Left renal cortex interstitium (tissue), 4 donors: Measurements from ENCODE around the gene TIPARP. TPM values are rescaled to one million over a fixed set of nuclear protein-coding genes. Genes with fewer than 3 reads are reported as not detected.

Source experiments
- DNase-seq, 4 donors: peaks; one replicate each; pipeline ENCODE4 v3.0.0-alpha.2; 2013; ENCODE audit warnings: low read depth in 4 of 4, low spot score in 2 of 4, missing footprints in 1 of 4
- polyA plus RNA-seq, 4 donors: library from polyadenylated mRNA; unstranded; fragments of 120-200 nt; gene quantifications; one replicate each; pipeline ENCODE4 v1.2.1, GENCODE V29; 2013; ENCODE audit not compliant: insufficient read length in 4 of 4

TIPARP gene
- polyA plus RNA-seq, 4 donors = 19.2 to 30.2 (median 22.5) TPM

DNA sequence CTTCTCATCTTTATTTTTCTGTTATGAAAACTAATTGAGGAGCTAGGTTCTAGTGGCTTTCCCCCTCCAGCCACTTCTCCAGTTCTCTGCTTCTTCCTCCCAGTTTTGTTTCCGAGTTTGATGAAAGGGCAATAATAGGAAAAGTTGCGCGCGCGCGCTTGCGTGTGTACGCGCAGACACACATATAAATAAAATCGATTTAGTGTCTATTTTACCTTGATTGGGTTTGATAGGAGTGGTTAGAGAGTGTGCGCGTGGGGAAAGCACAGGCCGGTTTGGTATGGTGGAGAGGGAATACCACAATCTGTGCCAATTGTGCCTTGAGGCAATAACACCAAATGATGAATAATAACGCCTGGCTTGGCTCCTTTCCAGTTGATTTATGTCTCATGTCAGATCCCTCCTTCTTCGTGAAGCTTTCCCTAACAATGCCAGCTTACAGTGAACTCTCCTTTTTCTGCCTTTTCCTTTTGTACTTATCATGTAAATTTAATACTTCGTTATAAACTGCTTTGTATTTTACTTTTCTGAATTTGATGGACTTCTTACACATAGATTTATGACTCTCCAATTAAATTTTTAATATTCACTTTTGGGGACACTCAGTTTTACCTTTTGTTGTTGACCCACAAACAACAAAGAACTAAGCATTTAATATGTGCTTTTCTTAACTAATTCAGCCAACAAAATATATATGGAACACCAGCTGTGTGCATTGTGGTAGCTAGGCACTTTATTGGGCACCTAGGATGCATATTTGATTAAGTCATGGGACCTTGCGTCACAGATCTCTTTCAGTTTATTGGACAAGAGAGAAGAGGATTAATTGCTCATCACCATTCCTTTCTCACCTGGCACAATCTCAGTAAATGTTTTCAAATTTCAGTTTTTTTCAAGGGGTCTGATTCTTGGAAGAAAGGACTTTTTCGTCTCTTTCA is 1.7 kb downstream of the TIPARP start:
- DNase-seq = no peak

DNA sequence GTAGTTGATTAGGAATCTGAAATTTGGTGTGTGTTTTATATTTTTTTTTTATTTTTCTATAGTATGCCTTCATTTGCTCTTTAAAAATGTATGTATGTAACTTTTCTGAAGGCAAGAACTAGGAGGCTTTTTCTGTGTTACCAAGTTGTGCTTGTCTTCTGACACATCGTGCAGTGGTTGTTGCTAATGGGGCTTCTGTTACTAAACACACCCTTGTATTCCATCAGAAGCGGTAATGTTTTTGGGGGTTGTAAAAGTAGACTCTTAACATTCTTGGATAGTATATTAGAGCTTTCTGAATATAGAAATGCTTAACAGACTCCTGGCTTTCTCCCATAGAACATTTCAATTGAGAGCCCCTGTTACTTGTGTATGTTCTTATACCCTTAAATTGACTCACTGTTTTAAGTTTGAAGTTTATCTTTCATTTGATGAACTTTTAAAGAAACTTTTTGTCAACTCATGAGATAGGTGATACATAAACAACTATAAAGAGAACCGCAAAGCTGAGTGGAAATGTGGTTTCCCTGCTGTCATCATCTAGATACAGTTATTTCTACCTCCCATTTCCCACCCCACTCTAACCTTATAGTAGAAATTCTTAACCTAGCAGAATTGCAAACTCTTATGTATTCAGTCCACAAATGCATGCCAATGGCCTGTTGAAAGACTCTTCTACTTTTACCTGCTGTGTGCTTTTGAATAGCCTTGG is 2.5 kb downstream of the TIPARP start:
- no peak for DNase-seq

DNA sequence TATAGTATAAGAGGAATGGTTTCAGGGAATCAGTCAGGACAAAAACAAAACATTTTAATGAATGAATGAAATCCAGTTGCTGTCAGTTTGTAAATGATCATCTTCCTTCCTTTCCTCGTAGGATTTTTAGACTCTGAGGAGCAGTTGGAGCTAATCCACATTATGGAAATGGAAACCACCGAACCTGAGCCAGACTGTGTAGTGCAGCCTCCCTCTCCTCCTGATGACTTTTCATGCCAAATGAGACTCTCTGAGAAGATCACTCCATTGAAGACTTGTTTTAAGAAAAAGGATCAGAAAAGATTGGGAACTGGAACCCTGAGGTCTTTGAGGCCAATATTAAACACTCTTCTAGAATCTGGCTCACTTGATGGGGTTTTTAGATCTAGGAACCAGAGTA is 3.1 kb downstream of the TIPARP start:
- DNase-seq = no peak

DNA sequence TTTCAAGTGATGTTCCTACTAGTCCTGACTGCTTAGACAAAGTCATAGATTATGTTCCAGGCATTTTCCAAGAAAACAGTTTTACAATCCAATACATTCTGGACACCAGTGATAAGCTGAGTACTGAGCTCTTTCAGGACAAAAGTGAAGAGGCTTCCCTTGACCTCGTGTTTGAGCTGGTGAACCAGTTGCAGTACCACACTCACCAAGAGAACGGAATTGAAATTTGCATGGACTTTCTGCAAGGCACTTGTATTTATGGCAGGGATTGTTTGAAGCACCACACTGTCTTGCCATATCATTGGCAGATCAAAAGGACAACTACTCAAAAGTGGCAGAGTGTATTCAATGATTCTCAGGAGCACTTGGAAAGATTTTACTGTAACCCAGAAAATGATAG is 3.8 kb downstream of the TIPARP start:
- DNase-seq = no peak

DNA sequence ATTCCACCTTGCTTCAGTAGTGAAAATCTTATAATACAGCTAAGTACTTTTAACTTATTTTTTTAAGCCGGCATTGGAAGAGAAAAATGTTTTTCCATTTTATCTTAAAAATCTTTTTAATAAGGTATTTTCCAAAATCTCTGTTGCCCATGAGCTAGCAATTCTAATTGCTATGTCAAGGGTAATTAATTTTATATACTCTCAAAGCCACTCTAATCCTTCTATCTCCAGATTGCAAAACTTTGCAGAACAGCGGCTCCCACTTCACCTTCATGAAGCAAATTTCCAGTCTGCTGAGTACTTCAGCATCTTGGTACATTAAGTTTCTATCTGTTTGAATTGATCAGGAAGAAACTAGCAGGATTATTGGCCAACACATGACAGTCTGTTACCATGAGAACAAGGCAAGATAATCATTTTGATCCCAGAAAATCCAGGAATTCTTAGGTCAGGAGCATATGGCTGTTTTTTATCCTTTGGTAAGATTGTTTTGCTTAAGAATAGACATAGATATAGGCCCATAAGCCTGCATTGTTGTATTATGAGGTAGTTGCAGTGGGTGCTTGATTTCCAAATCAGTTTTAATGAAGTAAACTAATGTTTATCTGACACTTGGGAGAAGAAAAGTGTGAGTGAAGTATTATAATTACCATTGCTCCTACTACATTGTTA is 6.0 kb downstream of the TIPARP start:
- no peak for DNase-seq

DNA sequence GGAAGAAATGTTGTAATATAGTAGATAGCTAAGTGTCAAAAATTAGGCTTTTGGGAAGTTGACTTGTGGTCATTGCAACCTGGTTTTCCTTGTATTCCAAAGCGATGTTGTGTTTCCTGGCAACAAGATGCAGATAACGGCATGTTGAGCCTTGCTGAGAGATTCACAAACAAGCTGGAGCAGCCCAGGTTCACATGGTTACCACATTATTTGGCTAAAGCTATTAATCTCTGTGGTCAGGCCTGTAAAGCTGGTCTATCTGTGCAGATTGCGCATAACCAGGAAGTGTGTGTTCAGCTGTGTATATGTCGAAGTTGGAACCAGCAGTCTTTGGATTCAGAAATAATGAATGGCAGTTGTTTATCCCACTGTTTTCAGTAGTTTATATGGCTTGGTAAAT is 6.6 kb downstream of the TIPARP start:
- no peak for DNase-seq

DNA sequence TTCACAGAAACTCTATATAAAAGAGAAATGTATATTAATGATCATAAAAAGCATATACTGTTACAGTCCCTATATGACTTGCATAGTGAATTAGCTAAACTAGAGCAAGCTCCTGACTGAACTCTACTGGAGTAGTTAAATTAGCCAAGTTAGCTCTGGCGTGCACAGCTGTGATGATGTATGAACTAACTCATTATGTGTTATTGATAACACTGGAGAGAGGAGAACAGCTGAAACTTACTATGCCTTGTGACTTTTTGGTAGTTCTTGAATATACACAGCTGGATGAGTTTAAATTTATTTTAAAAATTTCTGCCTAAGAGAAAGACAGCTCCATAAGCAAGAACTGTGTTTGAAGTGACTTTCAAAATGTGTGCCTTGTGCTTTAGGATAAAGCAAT is 8.1 kb downstream of the TIPARP start:
- no peak for DNase-seq

DNA sequence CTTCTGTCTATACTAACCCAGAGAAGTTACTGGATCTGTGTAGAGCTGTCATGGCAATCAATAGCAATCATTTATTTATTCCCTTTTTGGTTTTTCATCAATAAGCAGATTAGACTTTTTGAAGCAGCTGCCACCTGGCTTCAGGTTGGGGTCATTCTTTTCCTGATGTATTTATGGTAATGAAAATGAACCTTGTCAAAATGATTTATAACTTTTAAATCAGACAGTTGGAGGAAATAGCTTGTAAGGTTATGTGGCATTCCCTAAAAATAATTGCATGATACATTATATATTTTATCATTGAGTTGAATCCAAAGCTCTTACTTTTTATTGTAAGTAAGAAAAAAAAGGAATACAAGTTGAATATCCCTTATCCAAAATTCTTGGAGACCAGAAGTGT is 8.6 kb downstream of the TIPARP start:
- no peak for DNase-seq

DNA sequence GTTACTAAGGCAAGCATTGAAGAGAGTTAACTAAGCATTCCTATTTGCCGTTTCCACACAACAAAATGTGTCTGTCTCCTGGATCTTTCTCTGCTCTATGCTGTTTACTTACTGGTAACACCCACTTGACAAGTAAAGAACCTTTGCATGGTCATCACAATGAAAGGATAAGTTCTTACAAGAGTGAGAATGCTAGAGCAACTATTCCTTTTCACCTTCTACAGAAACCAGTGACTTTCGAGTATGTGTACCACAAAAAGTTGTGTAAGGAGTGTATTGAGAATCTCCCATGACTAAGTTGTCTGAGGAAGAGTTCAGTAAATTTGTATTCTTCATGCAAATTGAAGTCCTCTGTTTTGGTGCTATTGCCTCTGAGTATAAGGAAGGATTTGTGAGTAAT is 10.8 kb downstream of the TIPARP start:
- no peak for DNase-seq

DNA sequence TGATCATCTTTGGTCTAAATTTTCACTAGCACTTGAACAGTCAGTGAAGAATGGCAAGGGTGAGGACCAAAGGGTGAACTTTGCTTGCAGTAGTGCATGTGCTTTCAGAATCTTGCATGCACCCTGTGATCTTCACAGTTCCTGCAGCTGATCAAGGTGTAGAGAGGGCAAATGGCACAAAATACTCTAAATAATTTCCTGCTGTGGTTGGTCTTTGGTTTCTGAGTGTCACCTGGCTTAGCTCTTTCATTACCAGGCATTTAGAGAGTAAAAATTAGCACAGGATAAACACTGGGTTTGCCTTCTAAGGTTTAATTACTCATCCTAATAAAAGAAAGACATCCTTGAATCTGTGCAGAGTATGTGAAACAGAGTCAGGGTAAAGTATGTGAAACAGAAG is 11.4 kb downstream of the TIPARP start:
- DNase-seq = no peak

DNA sequence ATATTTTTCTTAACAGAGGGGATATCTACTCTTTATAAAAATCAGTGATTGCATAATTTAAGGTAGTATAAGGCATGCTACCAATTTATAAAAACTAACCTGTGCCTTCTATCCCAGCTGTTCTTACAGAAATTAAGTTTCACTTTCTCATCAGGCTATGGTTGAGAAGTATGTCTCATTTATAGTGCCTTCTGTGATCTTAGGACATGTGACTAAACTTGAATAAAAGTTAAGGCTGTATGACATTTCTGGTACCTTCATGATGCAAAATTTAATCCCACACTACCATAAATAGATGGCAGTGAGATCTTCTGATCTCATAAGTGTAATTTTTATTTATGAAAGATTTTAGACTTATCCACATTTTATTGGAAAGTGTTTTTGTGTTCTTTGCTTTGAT is 12.6 kb downstream of the TIPARP start:
- no peak for DNase-seq

DNA sequence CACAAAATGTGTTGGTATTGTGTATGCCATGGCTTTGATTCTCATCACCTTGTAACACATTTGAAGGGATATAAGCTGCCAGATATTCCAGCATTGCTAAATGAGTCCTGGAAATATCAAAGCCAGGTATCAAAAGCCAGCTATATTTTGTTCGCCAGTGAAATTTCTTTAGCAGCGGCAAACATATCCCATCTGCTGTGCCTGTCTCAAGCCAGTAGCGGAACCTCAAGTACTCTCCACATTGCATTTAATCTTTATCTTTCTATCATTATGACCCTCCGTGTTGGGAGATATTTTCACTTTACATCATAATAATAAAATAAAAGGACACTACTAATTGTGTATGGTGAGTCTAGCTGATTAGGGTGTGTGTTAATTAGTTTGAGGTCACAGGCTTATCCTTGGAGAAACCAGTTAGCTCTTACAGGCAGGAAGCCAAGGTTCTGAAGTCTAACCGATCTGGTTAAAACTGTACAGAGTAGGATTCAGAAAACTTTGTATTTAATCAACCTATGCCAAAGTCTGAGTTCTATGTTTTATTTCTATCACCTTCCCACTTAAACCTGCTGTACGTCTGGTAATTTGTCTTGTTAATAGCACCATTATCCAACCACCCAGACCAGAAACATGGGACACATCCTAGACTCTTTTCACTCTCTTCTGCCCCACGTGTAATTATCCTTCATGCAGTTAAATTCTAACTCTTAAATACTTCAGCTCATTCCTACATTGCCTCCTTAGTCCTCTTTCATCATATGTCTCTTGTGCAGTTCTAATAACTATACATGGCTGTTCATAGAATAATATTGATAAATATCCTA is 14.5 kb downstream of the TIPARP start:
- DNase-seq = no peak

DNA sequence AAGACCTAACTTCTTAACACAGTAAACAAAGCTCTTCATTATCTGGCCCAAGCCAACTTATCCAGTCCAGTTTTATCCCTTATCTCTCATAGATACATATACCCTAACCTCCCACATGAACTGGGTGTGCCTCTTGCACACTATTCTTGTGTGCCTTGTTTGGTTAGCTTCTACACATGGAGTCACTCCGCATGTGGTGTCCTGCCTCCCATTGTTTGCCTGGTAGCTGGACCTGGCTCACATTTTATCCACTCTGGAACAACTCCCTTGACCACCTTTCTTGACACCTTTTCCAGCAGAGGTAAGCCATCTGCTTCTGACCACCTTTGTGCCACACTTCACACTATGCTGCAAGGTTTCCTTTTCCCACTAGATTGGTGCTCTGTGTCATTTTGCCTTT is 15.2 kb downstream of the TIPARP start:
- no peak for DNase-seq

DNA sequence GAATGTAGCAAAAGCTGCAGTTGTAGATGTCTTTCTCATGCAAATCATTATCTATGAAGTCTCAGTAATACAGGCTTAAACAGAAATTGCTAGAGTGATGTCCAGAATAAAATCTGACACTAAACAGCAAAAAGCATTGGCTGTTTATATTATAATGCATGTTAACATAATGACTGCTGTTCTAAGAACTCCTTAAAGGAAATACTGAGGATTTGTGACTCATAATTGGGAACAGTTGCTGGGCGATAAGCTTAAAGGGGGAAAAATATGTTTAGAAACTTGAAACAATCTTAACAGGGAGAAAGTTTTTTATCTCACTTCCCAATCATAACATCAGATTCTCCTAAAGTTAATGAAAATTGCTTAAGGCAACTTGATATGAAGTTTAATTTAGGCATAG is 17.5 kb downstream of the TIPARP start:
- DNase-seq = no peak

DNA sequence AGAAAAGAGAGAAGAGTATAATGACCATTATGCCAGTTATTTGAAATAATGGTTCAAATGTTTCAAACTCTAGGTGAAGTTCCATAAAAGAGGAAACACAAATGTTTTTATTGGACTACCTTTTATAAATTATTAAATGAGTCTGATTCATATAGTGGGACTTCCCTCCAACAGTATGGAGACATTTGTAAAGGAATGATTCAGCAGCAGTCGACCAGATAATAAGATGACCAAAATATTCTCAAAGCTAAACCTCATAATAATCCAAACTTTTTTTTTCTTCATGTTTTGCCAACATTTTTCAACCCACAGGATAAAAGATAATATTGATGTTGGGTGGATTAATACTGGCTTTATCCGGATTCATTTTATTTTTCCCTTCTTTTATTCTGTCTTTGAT is 18.8 kb downstream of the TIPARP start:
- DNase-seq = no peak

DNA sequence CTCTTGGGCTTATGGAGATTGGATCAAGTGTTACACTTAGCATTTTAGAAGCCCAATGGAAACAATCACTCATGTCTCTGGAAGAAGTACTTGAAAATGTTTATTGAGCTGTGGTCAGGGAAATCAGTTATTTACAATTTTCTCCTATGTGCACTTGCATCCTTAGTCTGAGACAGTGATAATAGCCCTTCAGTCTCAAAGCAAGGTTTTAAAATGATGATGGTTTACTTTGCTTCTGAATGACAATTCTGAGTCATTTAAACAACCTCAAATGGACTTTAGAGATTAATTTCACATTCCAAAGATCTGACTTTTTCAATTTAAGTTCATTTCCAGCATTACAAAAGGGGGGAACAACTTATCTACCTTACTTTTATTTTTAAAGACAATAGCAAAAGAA is 20.1 kb downstream of the TIPARP start:
- no peak for DNase-seq

DNA sequence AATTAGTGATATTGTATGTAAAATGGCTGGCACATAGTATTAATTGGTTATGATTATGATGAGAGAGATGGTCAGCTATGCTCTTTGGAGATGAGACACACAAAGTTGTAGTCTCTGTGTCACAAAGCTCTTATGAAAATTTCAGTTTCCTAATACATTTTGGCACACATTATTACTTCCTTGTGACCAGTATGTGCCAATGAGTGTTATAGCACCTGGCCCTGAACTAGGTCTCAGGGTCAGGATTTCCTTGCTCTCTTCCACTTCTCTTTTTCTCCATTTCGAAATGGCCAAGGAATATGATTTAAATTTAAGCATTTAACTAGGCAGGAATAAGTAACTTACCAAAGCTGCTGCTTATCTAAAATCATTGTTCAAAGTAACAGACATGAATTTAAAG is 28.0 kb downstream of the TIPARP start:
- DNase-seq = no peak

DNA sequence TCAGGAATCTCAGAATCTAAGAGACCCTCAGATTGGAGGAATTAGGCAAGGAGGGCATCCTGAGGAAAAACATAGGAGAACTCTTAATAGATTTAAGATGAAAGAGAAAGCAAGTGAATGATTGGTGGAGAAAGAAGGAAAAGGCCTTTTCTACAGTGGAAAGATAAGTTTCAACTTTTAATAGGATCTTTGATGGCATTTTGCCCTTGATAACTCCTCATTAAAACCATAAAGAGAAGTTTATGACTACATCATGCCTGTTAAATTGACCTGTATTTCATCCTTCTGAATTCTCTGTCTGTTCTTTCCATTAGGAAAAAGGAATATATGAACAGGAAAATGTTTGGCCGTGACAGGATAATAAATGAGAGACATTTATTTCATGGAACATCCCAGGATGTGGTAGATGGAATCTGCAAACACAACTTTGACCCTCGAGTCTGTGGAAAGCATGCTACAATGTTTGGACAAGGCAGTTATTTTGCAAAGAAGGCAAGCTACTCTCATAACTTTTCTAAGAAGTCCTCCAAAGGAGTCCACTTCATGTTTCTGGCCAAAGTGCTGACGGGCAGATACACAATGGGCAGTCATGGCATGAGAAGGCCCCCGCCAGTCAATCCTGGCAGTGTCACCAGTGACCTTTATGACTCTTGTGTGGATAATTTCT is 30.1 kb downstream of the TIPARP start:
- no peak for DNase-seq

DNA sequence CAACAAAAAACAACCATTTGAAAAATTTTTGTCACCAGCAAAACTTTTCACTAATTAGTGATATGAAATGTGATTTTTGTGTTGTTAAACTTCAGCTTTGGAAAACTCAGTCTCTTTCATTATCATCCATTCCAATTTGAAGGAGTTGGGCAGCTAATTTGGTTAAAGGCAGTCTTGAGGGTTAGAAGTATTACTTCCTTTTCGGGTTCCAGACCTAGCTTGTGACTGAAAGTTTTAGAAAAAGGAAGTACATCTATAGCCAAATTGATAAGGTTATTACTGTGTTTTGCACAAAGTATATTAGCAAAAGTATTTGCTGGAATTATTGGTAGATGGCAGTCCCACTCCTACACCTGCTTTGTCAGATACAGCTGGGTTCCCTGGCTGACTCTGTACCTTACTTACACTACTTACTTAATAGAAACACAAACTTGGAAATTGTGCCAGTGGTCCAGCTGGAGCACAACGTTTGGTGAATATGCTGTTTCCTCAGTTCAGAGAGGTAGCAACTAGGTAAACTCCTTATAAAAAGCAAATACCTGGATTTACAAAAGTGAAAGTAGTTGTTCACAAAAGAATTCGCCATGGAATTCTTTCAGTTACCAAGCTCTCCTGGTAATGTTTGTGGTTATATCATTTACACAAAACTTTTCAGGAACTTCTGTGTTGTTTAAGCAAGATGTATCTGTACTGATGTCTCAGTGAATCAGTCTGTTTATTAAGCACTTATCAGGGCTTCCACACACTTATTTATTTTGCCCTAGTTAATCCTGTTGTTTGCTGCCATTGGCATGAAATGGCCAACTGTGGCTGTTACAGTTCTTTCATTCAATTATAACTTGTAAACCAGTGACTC is 31.6 kb downstream of the TIPARP start:
- DNase-seq = no peak
